ENCODE measurements around the gene MRPL45. TPM values are rescaled to one million over a fixed set of nuclear protein-coding genes. Genes with fewer than 3 reads are reported as not detected.
A peak's percentile ranks its signal among the peaks of the same experiment; 100 is the strongest.
"Not testable (repeated sequence)": the region's sequence is repeated elsewhere in the genome, so short reads cannot be mapped to it uniquely, and the experiment has no call there.

Gene MRPL45
- total RNA-seq, 2 experiments from 2014 or later, result 22.3 to 36.8 TPM

DNA sequence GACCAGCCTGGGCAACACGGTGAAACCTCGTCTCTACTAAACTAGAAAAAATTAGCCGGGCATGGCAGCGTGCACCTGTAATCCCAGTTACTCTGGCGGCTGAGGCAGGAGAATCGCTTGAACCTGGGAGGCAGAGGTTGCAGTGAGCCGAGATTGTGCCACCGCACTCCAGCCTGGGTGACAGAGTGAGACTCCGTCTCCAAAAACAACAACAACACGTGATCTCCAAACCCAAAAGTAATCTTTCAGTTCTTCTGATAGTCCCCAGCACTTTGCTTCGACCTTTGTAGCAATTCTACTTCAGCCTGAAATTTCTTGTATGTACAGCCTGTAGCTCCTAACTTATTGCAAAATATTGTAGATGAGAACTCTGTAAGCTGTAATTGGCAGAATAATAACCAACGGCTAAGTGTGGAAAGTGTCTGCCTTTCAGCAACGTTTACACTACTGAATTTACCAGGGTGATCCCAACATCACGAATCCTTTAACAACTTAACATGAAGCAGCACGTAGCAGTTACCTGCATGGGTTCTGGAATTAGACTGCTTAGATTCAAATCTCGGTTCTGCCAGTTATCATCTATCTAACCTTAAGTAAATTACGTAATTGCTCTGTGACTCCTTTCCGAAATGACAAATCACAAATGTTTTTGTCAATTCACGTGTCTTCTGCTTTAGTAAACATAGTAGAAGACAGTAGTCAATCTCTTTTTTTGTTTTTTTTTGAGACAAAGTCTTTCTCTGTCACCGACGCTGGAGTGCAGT is 1.2 kb upstream of the MRPL45 start:
- H3K27me3 Mint-ChIP-seq; CTCF ChIA-PET; H3K36me3 Mint-ChIP-seq; DNase-seq; ATAC-seq; H3K9me3 Mint-ChIP-seq (ENCODE audit: low read depth): not testable (repeated sequence)
- Mint-ChIP-seq H3K27ac (peak overlapping the region; percentile 92), H3K4me1 (peaks cover 16% of the 10 kb centered on the region), H3K4me3 (peak overlapping the region; percentile 94)

DNA sequence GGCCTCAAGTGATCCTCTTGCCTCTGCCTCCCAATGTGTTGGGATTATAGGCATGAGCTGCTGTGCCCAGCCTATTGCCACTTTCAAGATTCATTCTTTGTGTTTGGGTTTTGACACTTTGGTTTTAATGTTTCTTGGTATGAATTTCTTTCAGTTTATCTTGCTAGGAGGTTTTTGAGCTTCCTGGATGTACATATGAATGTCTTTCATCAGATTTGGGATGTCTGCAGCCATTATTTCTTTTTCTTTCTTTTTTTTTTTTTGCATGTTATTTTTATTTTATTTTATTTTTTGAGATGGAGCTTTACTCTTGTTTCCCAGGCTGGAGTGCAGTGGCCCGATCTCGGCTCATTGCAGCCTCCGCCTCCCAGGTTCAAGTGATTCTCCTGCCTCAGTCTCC is 18.5 kb downstream of the MRPL45 start:
- DNase-seq (no peak), ATAC-seq (peak; percentile 45)
- Mint-ChIP-seq H3K9me3 (ENCODE audit: low read depth) (no peaks in the 10 kb centered on the region), H3K4me1 (peaks cover 17% of the 10 kb centered on the region), H3K4me3 (no peak overlapping the region), H3K27ac (no peak overlapping the region), H3K36me3 (peaks cover 29% of the 10 kb centered on the region), H3K27me3 (no peaks in the 10 kb centered on the region)
- CTCF ChIA-PET, result interaction anchor here (0.9 to 1.0 kb wide), 2 partner anchors 99 to 107 kb away, joined by 3 read pairs; no protein-coding TSS in a partner anchor

DNA sequence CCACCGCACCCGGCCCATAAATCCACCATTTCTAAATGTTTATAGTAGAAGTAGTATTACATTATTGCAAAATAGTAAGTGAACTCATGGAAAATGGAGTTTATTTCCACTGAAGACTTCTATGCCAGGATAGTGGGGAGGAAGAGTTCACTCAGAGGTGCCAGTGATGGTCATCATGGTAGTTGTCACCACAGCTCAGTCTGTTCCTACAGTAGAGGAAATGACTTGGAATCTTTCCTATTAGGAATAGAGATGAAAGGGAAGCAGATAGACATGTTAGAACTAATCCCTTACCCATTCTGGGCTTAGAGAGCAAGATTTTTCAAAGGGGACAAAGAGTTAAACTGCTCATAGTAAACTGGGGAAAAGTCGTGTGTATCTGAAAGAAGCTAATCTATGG is 20.1 kb downstream of the MRPL45 start:
- ATAC-seq, result no peak
- H3K36me3 Mint-ChIP-seq, result peaks cover 28% of the 10 kb centered on the region
- no peak overlapping the region for H3K4me3 Mint-ChIP-seq
- DNase-seq, result no peak
- no peaks in the 10 kb centered on the region for H3K27me3 Mint-ChIP-seq
- CTCF ChIA-PET, result no interaction called here
- no peaks in the 10 kb centered on the region for H3K9me3 Mint-ChIP-seq (ENCODE audit: low read depth)
- no peak overlapping the region for H3K27ac Mint-ChIP-seq
- peaks cover 17% of the 10 kb centered on the region for H3K4me1 Mint-ChIP-seq

DNA sequence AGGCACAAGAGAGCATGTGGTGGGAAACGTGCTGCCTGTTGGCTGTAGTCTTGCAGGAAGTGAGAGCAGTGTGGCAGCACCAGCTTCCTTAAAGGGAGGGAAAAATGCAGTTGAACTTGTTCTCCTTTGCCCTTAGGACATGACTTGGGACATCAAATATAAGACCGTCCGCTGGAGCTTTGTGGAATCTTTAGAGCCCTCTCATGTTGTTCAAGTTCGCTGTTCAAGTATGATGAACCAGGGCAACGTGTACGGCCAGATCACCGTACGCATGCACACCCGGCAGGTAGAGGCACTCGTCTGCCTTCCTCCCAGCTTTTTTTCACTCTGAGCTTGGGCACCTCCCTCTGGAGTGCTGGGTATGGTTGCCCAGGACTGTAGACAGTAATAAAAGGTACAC is 23.5 kb downstream of the MRPL45 start:
- DNase-seq (no peak), ATAC-seq (no peak)
- no peak overlapping the region for H3K27ac Mint-ChIP-seq
- H3K4me1 Mint-ChIP-seq, result peaks cover 7% of the 10 kb centered on the region
- CTCF ChIA-PET, result no interaction called here
- no peak overlapping the region for H3K4me3 Mint-ChIP-seq
- no peaks in the 10 kb centered on the region for H3K27me3 Mint-ChIP-seq
- no peaks in the 10 kb centered on the region for H3K9me3 Mint-ChIP-seq (ENCODE audit: low read depth)
- peaks cover 26% of the 10 kb centered on the region for H3K36me3 Mint-ChIP-seq

DNA sequence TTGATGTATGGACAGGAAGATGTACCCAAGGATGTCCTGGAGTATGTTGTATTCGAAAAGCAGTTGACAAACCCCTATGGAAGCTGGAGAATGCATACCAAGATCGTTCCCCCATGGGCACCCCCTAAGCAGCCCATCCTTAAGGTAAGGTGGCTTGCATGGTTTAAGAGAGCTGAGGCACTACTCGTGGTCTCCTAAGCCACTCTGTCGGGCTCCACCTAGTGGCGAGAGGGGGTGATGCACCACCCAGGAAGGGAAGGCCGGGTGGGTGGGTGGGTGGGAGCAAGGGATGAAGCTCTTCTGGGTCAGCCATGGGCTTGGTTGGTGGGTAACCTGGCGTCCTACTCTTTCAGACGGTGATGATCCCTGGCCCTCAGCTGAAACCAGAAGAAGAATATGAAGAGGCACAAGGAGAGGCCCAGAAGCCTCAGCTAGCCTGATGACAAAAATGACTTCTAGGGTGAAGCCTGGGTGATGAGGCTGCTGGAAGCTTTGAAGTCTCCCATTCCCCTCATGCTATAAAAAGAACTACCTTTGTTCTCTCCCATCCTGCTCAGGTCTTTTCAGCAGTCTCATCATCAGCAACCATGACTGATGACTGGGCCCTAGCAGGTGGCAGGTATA is 25.3 kb downstream of the MRPL45 start:
- peak; percentile 93 for ATAC-seq
- no peak overlapping the region for H3K27ac Mint-ChIP-seq
- H3K36me3 Mint-ChIP-seq, result peaks cover 16% of the 10 kb centered on the region
- CTCF ChIA-PET, result interaction anchor here (0.5 to 2.5 kb wide), 11 partner anchors 9 to 373 kb away, joined by 3 to 13 read pairs (median 4); partner anchors contain the start of gene SOCS7
- peaks cover 7% of the 10 kb centered on the region for H3K4me1 Mint-ChIP-seq
- no peaks in the 10 kb centered on the region for H3K9me3 Mint-ChIP-seq (ENCODE audit: low read depth)
- H3K27me3 Mint-ChIP-seq, result no peaks in the 10 kb centered on the region
- no peak overlapping the region for H3K4me3 Mint-ChIP-seq
- peak; percentile 78 for DNase-seq

DNA sequence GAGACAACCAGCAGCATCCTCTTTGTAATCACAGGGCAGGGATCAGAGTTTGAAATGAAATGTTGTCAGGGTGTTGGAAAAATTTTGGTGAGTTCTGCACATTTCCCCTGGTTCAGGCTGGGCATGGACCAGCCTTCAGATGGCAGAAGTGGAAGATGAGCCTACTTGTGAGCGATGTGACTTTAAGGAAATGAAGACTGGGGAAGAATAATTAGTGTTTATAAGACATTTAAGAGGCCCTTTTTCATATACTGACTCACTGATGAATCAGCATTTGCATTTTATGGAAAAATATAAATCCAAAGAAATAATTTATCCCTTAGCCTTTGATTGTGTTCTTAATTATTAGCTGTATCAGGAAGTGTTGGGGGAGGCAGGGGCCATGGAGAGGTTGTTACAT is 25.9 kb downstream of the MRPL45 start:
- peaks cover 15% of the 10 kb centered on the region for H3K36me3 Mint-ChIP-seq
- H3K27ac Mint-ChIP-seq, result no peak overlapping the region
- H3K27me3 Mint-ChIP-seq, result no peaks in the 10 kb centered on the region
- no peak for DNase-seq
- peaks cover 7% of the 10 kb centered on the region for H3K4me1 Mint-ChIP-seq
- CTCF ChIA-PET, result interaction anchor here (0.7 to 2.5 kb wide), 7 partner anchors 8 to 95 kb away, joined by 3 to 15 read pairs (median 4); partner anchors contain the start of gene SOCS7
- no peak for ATAC-seq
- H3K4me3 Mint-ChIP-seq, result no peak overlapping the region
- H3K9me3 Mint-ChIP-seq (ENCODE audit: low read depth), result no peaks in the 10 kb centered on the region

DNA sequence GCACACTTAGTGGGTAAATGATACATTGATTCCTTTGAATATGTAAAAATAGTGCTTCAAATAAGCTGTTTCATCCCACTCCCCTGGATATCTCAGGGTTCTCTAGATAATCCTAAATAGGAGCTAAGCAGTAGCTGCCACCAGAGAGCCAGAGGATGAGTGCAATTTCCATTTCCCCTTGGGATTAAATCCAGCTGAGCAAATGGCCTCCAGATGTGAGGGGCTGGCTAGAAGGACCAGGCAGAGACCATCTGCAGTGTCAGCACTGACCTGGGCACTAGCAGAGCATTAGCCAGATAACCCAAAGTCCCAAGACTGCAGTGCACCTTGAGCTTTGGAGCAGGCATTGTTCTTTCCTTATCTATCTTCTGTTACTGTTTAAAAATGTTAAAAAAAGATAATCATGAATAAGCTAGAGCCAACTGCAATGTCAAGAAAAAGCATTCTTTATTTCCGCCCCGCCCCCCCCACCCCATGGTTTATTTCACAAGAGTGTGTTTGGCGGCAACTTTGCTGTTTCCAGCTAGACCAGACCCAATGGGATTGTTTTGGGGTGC is 27.3 kb downstream of the MRPL45 start:
- Mint-ChIP-seq H3K4me1 (peaks cover 7% of the 10 kb centered on the region), H3K27me3 (no peaks in the 10 kb centered on the region), H3K27ac (no peak overlapping the region), H3K9me3 (ENCODE audit: low read depth) (no peaks in the 10 kb centered on the region), H3K4me3 (no peak overlapping the region), H3K36me3 (peaks cover 12% of the 10 kb centered on the region)
- ATAC-seq (no peak), DNase-seq (no peak)
- CTCF ChIA-PET, result interaction anchor here (0.8 to 2.3 kb wide), 2 partner anchors 10 to 342 kb away, joined by 3 to 15 read pairs; no protein-coding TSS in a partner anchor

DNA sequence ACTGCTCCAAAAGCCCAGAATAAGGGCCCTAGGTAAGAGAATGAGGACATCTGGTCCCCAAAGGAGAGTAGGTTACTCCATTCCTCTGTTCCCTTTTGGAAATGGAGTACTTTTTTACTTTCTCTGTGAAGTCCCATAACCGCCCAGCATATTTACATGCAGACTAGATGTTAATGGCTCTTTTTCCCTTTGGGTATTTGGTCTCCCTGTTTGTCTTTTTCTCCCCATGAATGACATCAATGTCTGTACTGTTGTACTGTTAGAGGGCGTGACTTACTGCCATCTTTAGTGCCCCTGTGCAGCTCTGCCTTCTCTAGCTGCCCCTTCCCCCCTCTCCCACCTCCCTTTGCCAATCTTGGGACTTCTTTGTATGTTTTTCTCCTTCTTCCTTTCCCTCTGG is 27.8 kb downstream of the MRPL45 start:
- peaks cover 7% of the 10 kb centered on the region for H3K4me1 Mint-ChIP-seq
- no peaks in the 10 kb centered on the region for H3K27me3 Mint-ChIP-seq
- CTCF ChIA-PET, result interaction anchor here (0.8 to 2.3 kb wide), 4 partner anchors 9 to 341 kb away, joined by 3 to 15 read pairs (median 6); no protein-coding TSS in a partner anchor
- H3K36me3 Mint-ChIP-seq, result peaks cover 9% of the 10 kb centered on the region
- no peak for DNase-seq
- no peak overlapping the region for H3K4me3 Mint-ChIP-seq
- no peak overlapping the region for H3K27ac Mint-ChIP-seq
- ATAC-seq, result no peak
- H3K9me3 Mint-ChIP-seq (ENCODE audit: low read depth), result no peaks in the 10 kb centered on the region

DNA sequence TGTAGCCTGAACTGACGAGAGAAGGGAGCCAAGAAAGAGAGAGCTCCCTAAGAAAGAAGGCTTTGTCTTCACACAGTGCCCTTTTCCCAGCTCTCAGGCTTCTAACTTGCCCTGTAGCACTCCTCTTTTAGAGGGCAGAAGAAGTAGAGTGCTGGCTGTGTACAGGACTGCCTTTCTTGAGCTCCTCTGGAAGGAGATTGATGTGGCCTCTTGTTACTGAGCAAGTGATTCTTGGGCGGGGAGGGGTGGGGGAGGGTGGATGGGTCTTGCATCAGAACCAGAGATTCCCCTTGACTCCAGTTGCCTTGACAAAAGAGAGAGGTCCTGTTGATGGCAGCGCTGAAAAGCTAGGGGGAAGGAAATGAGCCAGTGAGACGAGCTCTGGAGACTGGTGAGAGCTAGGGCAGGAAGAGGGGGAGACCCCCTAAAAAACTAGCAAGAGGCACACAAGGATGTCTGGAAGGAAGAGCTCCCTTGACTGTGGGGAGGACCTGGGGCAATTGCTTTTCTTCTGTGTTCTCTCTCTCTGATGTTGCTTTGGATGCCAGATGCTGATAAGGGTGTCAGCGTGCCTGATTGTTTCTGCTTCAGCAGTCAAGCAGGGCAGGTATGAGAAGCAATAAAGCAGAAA is 28.4 kb downstream of the MRPL45 start:
- ATAC-seq (no peak), DNase-seq (no peak)
- CTCF ChIA-PET, result interaction anchor here (0.5 to 2.3 kb wide), 5 partner anchors 8 to 341 kb away, joined by 3 to 15 read pairs (median 5); no protein-coding TSS in a partner anchor
- H3K9me3 Mint-ChIP-seq (ENCODE audit: low read depth), result no peaks in the 10 kb centered on the region
- H3K36me3 Mint-ChIP-seq, result peaks cover 9% of the 10 kb centered on the region
- no peak overlapping the region for H3K4me3 Mint-ChIP-seq
- peaks cover 6% of the 10 kb centered on the region for H3K4me1 Mint-ChIP-seq
- no peak overlapping the region for H3K27ac Mint-ChIP-seq
- no peaks in the 10 kb centered on the region for H3K27me3 Mint-ChIP-seq

DNA sequence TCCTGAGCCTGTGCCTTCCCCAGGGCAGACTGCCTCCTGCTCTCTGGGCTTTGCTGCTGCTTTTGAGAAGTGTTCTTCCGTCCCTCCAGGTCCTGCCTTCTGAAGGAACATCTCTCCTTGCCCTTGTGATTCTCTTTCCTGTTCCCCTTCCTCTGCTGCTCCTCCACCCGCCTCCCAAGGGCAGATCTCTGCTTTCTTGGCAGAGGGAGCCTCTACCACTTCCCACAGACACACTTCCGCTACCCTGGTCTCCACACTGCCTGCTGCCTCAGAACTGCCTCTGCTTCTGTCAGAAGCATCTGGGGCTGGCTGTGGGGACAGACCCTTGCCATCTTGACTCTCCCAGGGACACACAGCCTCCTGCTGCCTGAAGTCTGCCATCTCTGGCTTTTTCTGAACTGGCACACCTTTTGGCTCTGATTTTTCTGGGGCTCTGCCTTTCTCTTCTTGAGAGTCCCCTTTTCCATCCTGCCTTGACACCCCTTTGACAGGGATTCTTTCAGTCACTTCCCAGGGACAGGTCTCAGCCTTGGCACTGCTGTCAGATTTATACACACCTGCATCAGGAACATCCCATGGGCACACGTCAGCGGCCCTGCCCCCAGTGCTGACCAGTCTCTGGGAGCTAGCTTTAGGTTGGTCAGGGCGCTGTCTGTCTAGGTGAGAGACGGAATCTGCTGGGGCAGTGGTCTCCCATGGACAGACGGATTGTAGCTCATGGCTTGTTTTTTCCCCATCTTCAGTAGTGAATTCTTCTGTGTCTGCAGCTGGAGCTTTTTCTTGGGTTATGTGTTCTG is 30.2 kb downstream of the MRPL45 start:
- H3K27me3 Mint-ChIP-seq, result no peaks in the 10 kb centered on the region
- no peaks in the 10 kb centered on the region for H3K9me3 Mint-ChIP-seq (ENCODE audit: low read depth)
- H3K36me3 Mint-ChIP-seq, result peaks cover 7% of the 10 kb centered on the region
- CTCF ChIA-PET, result interaction anchor here (0.7 to 2.0 kb wide), 4 partner anchors 8 to 66 kb away, joined by 3 to 7 read pairs (median 3); no protein-coding TSS in a partner anchor
- no peak for DNase-seq
- H3K4me3 Mint-ChIP-seq, result no peak overlapping the region
- no peak for ATAC-seq
- H3K27ac Mint-ChIP-seq, result peak overlapping the region; percentile 3
- H3K4me1 Mint-ChIP-seq, result peaks cover 5% of the 10 kb centered on the region

DNA sequence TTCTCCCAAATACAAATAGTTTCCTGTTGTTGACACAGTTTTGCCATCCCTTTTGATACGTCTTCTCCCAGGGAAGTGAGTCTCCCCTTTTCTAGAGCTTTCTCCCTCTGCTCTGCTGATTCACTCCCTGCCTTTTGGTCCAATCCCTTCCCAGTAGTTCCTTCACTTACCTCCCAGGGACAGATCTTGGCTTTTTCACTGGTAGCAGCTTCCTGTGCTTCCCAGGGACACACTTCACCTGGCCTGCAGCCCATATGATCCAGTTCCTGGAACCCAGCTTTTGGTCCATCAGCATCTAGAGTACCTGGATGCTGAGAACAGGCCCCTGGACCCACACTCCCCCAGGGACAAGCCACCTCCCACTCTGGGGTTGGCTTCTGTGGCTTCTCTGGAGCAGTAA is 31.0 kb downstream of the MRPL45 start:
- Mint-ChIP-seq H3K9me3 (ENCODE audit: low read depth) (no peaks in the 10 kb centered on the region), H3K27me3 (no peaks in the 10 kb centered on the region), H3K36me3 (peaks cover 3% of the 10 kb centered on the region), H3K4me1 (peaks cover 5% of the 10 kb centered on the region), H3K4me3 (no peak overlapping the region), H3K27ac (no peak overlapping the region)
- DNase-seq (no peak), ATAC-seq (no peak)
- CTCF ChIA-PET, result interaction anchor here (1.1 to 1.5 kb wide), 2 partner anchors 9 to 65 kb away, joined by 3 read pairs; no protein-coding TSS in a partner anchor

DNA sequence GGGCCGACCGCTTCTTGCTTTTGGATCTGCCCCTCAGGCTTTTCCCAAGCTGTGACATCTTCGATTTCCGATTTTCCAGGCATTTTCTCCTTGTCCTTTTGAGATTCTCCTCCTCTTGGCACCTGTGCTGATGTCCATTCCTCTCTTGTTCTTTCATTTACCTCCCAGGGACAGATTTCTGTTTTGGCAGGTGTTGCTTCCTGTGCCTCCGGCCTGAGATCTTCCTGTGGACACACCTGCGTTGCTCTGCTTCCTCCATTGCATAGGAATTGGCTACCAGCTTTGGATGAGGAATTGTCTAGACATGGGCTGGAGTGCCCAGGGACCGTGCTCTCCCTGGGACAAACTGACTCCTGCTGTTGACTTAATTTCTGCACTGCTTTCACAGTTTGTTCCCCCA is 31.7 kb downstream of the MRPL45 start:
- no peaks in the 10 kb centered on the region for H3K27me3 Mint-ChIP-seq
- H3K27ac Mint-ChIP-seq, result no peak overlapping the region
- H3K4me3 Mint-ChIP-seq, result no peak overlapping the region
- no peak for DNase-seq
- ATAC-seq, result no peak
- H3K9me3 Mint-ChIP-seq (ENCODE audit: low read depth), result no peaks in the 10 kb centered on the region
- H3K4me1 Mint-ChIP-seq, result peaks cover 5% of the 10 kb centered on the region
- H3K36me3 Mint-ChIP-seq, result peaks cover 3% of the 10 kb centered on the region
- CTCF ChIA-PET, result interaction anchor here (1.1 to 1.5 kb wide), 2 partner anchors 10 to 64 kb away, joined by 3 read pairs; no protein-coding TSS in a partner anchor

Data from activated CD8-positive, alpha-beta memory T cell treated with anti-CD3 and anti-CD28 coated beads, Interleukin-2, amount 10 ng/mL, durations not matched to agents 7 days and 5 days (primary cell).